GM18867 (cell line): ENCODE data around the gene RABL3.
"Not testable (repeated sequence)": the region's sequence is repeated elsewhere in the genome, so short reads cannot be mapped to it uniquely, and the experiment has no call there.

Experiments
- ATAC-seq: cut with Tn5 transposase; IDR thresholded peaks from one replicate; pipeline ENCODE4 v1.9.1; 2021; ENCODE audit warnings: mild to moderate bottlenecking, moderate library complexity; ENCODE audit not compliant: unreplicated experiment

RABL3 gene

GRCh38 chr3:120684896-120685295, 57.4 kb downstream of the RABL3 start:
- ATAC-seq = no peak

DNA sequence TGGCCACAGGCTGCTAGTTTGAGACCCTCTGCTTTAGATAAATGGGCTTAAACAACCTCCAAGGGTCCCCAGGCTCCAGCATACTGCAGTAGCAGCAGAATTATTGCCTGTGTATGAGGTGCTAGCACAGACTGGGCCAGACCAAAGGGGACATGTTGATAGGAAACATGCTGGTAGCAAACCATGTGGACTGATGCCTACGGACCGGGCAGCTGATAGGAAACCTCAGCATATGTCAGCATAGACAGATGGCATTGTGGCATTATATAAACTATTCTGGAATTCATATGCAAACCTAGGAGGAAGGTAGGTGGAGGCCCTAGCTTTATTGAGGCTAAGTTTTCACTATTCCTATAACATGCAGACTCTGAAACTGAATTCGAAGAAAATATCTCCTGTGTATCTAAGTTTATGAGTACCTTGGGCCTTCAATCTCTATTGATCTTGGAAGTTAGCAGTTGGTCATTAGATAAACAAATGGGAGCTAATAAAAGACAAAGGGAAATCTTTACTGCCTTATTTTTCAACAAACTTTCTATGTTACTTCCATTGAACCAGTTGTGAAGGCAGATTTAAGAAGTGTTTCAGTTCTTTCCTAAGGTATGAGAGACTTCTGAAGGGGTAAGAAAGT, 58.5 kb downstream of the RABL3 start:
- no peak for ATAC-seq

DNA sequence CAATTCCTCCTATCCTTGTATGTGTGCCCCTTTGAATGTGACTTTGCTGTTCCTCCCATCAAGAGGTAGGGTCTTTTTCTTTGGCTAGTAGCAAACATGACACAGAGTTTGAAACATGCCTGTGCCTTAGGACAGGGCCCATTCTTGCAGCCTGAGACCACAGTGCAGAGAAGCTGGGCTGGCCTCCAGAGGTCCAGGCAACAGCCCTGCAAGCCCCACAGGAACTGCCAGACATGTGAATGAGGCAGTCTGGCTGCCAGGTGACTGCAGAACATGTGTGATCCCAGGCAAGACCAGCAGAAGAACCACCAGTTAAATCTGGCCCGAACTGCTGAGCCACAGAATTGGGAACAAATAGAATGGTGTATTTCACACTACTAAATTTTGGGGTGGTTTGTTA, 59.1 kb downstream of the RABL3 start:
- no peak for ATAC-seq

DNA sequence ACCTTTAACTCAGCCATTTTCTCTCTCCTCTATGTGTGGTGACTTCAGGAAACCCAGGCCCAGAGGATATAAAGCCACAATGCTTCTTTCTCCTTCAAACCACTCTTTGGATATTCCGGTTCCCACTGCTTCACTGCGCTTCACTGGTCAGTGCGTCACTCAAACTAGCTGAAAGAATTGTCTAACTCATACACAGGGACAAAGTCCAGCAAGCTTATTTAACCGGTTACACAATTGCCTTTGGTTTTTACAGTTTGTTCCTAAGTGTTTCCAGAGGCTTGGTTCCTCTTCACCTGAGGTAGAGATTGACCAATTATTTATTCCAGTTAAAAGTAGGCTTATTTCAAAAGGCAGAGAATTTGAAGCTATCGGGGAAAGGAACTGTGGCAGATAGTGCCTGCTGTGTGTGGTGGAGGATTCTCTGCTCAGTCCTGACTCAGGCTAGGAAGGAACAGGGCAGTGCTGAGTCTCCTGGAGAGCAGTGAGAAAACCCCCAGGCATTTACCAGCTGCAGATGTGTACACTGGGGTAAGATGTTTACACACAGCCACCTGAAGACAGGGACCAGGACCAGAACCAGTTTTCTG, 60.1 kb downstream of the RABL3 start, which contains the start of gene HGD:
TSS of gene HGD (minus strand) at position 145 of the 587 bp plus-strand sequence. CDS start at position 17, 128 bp downstream.
- ATAC-seq = no peak

- no peak for ATAC-seq
These were observed 60.7 kb downstream of the RABL3 start for GRCh38 chr3:120681506-120682038.

- ATAC-seq = no peak
These were observed 61.3 kb downstream of the RABL3 start for GRCh38 chr3:120681018-120681417.

GRCh38 chr3:120680193-120680894, 62.0 kb downstream of the RABL3 start:
- ATAC-seq = no peak

- ATAC-seq = peak; percentile 67
These were observed 63.3 kb downstream of the RABL3 start for GRCh38 chr3:120678984-120679383.

- peak; percentile 73 for ATAC-seq
These were observed 63.9 kb downstream of the RABL3 start for GRCh38 chr3:120678331-120678947.

- not testable (repeated sequence) for ATAC-seq
These were observed 65.1 kb downstream of the RABL3 start for GRCh38 chr3:120677193-120677592.

- no peak for ATAC-seq
These were observed 69.2 kb downstream of the RABL3 start for GRCh38 chr3:120673116-120673515.

- ATAC-seq = no peak
These were observed 71.7 kb downstream of the RABL3 start for GRCh38 chr3:120670576-120670975.

DNA sequence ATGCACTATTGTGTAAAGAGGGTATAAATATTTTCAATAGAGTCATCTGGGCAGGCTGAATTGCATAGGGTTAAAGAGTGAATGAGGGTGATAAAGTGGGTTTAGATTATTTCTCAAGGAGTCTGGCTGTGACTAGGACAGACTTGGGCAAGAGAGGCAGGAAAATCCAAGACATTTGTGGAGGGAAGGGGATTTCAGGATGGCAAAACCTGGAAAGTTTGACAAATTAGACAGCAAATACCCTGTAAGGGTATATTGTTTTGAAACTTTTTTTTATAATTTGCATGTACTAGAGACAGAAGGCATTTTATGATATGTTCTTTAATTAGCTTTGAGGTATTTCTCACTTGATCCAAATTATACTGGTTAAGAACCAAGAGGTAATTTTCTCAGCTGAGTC, 77.4 kb downstream of the RABL3 start:
- no peak for ATAC-seq

GRCh38 chr3:120661945-120662344, 80.4 kb downstream of the RABL3 start:
- ATAC-seq = no peak

DNA sequence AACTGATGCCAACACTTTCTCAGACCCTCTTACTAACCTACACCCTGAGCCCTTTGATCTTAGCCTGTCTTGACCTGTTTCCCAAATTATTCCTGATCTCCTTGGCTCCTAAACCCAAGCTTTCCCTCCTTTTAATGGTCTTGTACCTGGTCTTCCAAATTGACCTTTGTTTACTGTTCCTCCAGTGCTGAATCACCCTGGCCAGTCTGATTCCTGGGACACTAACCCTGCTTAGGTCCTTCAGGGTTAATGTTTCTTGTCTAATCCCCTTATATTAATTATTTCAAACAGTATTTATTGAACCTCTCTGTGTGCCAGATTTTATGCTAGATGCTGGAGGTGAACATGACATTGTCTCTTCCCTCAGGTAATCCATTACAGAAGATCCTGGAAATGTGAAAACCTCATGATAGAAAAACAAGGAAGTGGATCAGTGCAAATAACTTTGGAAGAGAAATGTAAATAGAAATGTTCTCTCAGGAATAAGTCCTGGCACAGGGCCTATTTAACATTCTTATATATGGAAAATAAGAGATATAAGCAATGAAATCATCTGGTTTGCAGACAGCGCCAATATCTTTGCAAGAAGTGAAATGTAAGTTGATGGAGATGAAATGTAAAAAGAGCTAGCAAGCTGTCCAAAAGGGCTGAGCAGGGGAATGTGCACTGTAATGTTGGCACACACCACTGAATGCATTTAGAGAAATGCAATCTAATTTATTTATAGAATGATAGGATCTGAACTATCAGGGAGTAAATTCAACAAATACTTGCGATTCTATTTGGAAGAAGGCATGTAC, 81.0 kb downstream of the RABL3 start:
- ATAC-seq = no peak

- no peak for ATAC-seq
These were observed 82.5 kb downstream of the RABL3 start for GRCh38 chr3:120659834-120660233.

DNA sequence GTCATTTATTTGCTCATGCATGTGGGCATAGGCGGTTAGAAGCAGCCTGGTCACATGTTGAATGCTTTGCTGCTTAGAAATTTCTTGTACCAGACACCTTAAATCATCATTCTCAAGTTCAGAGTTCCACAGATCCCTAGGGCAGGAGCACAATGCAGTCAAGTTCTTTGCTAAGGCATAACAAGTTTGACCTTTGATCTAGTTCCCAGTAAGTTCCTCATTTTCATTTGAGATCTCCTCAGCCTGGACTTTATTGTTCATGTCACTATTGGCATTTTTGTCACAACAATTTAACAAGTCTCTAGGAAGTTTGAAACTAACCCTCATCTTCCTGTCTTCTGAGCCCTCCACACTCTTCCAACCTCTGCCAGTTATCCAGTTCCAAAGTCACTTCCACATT, 83.0 kb downstream of the RABL3 start:
- ATAC-seq = no peak

DNA sequence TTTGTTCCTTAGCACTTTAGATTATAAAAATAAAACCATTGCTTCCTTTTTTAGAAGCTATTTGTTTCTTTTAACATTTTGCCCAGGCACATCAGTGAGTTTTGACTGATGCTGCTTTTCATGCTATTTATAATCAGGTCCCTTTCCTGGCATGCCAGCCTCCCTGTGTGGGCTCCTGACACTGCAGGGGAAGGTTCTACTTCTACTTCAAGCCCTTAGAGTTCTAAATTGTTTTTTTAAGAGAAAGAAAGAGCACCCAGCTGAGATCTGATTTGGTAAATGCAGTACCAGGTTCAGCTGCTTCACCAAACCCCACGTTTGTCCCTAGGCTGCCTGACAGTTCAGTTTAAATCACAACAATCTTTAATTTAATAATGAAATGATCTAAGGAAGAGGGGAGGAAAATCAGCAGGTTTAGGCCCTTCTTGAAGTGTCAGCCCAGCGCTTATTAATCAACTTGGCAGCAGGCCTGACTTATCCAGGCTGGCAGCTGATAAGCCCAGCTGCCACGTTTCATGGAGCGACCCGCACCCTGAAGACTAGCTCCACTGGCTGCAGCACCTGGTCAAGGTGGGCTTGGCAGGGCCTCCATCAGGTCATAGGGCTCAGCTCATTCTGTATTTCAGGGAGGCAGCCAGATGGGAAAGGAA, 89.3 kb downstream of the RABL3 start:
- ATAC-seq = no peak

GRCh38 chr3:120652281-120652680, 90.0 kb downstream of the RABL3 start:
- ATAC-seq = no peak

- no peak for ATAC-seq
These were observed 92.0 kb downstream of the RABL3 start for GRCh38 chr3:120650311-120650710.
